Endometrial microvascular endothelial cells (primary cell): ENCODE results near the gene SFXN2. TPM values are rescaled to one million over a fixed set of nuclear protein-coding genes. Genes with fewer than 3 reads are reported as not detected.

Source experiments
- in situ Hi-C: cut with HindIII; loops from 2 replicates; pipeline ENCODE4 v1.10.0; 2017; ENCODE audit warnings: low sequenced_read_pairs, low pct_unique_long_range_greater_than_20kb; ENCODE audit errors: inconsistent ontology term
- total RNA-seq: library from RNA; depleted of rRNA; stranded (reverse); fragments of >200 nt; gene quantifications from one replicate; pipeline ENCODE4 v1.2.3, GENCODE V29; 2015; ENCODE audit errors: inconsistent ontology term

SFXN2 gene
- 10.5 TPM for total RNA-seq

GRCh38 chr10:102714621-102715455 is at the start of gene SFXN2:
SFXN2 (plus strand) TSS chr10:102714636; CDS start chr10:102726637, 12,001 bp downstream.
- in situ Hi-C loops, result no loop called here

DNA sequence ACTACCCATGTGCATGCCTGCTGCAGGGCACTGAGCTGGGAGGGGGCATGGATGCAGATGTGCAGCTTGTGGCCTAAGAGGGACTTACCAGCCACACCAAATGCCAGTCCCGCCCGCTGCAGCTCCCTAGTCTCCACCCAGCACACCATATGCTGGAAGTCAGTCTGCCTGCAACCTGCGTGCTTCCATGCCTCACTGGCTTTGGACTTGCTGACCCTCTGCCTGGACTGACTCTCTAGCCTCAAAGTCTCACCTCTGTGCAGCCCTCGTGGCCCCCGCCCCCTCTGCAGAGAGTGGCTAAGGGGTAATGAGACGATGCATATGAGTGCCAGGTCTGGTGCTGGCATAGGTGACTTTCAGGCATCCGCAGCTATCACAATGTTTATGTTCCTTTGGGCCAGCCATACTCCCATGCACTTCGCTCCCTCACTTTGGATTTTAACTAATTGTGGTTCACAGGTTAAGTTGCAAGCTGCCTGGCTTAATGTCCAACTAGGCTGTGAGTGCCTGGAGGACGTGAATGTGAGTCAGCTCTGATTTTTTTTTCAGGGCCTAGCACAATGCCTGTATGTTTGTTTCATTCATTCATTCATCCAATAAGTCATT is 48.4 kb upstream of the SFXN2 start:
- in situ Hi-C loops, result loop anchor here (10.0 kb wide), 1 partner anchor 161 kb away; the partner anchor contains the start of genes ACTR1A and SUFU

DNA sequence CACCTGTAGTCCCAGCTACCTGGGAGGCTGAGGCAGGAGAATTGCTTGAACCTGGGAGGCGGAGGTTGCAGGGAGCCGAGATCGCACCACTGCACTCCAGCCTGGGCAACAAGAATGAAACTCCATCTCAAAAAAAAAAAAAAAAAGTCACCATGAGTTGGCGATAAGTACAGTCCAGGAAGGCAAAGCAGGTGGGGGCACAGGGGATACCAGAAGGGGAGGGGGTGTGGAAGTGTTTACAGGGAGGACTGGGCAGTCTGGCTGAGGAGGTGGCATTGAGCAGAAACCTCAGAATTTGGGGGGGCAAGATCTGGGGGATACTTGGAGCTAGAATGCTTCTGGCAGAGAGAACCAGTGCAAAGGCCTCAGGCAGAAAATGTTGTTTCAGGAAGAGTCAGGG is 47.0 kb upstream of the SFXN2 start:
- in situ Hi-C loops, result loop anchor here (10.0 kb wide), 1 partner anchor 163 kb away; the partner anchor contains the start of genes ACTR1A and SUFU

GRCh38 chr10:102668326-102669107 is 45.9 kb upstream of the SFXN2 start:
- in situ Hi-C loops, result loop anchor here (10.0 kb wide), 1 partner anchor 164 kb away; the partner anchor contains the start of genes ACTR1A and SUFU

DNA sequence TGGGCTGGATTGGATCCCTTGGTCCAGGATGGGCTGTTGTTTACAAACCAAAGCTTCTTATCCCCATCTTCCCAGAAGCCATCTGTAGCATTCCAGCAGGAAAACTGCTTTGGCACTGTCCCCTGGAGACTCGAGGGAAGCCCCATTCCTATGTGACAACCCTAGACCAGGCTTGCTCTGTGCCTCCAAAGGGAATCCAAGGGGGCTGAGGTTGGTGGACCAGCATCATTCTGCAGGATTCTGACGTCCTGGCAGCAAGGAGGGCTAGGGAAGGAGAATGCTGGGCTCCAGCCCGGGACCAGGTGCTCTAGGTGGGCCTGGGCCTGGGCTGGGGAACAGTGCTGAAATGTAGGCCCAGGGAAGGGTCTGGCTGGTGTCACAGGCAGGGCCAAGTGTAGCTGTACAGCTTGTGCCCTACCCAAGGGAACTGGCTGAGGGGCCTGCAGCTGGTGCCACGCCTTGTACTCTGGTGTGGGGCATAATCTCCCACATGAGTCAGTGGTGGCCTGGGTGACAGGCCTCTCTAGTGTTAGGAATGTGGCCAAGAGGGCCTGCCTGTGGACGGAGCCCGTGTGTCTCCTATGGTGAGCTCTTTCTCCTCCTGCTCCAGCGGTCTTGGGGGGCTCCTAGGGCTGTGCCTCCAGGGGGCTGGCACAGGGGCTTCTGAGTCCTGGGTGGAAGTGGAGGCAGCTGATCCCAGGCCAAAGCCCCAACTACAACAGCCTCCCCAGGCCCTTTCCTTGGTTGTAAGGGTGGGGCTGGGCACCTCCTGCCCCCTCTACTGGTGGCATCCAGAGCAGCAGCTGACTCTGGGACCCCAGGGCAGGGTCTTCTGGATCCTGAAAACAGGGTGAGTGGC is 45.0 kb upstream of the SFXN2 start:
- in situ Hi-C loops, result loop anchor here (10.0 kb wide), 1 partner anchor 165 kb away; the partner anchor contains the start of genes ACTR1A and SUFU

GRCh38 chr10:102670065-102670670 is 44.3 kb upstream of the SFXN2 start:
- in situ Hi-C loops, result no loop called here

- in situ Hi-C loops, result no loop called here
Observed at GRCh38 chr10:102670871-102671434, 43.5 kb upstream of the SFXN2 start.

DNA sequence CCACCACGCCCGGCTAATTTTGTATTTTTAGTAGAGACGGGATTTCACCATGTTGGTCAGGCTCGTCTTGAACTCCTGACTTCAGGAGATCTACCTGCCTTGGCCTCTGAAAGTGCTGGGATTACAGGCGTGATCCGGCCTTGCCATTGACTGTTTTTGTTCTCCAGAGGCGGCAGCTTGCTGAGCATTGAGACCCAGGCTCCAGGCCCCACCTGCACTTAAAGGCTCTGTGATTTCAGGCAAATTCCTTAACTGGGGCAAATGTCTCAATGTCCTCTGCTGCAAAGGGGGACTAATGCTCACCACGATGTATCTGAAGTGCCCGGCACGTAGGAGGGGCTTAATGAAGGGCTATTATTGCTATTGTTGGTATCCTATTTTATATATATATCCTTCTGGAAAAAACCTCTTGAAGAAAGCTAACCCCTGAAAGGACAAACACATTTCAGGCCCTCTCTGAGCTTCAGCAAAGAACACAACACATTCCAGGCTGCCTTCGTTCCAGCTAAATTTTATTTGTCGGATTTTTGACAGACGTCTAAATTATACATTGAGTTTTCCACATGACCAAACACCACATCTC is 41.1 kb upstream of the SFXN2 start:
- in situ Hi-C loops, result no loop called here

- in situ Hi-C loops, result no loop called here
Observed at GRCh38 chr10:102673819-102674511, 40.5 kb upstream of the SFXN2 start.

- in situ Hi-C loops, result no loop called here
Observed at GRCh38 chr10:102674566-102674965, 39.9 kb upstream of the SFXN2 start.

DNA sequence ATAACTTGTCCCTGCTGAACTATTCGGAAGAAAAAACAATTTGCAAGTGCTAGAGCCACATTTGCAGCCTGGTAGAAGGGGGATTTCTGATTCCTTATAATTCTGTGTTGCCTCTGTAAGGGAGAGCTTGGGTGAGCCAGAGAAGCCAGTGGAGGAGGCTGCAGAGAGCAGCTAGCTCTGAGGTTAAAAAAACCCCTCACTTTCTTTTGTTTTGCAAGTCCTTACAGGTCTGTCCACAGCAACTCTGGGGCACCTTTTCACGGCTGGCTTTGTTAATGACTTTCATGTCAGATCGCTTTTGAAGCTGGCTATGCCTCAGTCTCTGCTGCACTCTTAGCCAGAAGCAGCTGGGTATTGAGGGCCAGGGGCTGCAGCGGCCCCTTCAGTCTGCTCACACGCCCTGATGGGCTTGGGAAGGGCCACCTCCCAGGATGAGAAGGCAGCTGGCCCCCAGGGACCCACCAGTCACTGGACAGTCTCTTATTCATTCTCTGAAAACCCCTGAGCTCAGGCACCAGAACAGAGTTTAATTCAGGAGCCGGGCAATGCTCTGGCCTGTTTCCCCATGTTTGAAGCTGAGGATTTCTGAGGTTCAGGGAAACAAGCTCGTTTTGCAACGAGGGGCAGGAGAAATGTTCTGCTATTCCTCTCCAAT is 39.3 kb upstream of the SFXN2 start:
- in situ Hi-C loops, result no loop called here

- in situ Hi-C loops, result no loop called here
Observed at GRCh38 chr10:102675666-102676533, 38.5 kb upstream of the SFXN2 start.

DNA sequence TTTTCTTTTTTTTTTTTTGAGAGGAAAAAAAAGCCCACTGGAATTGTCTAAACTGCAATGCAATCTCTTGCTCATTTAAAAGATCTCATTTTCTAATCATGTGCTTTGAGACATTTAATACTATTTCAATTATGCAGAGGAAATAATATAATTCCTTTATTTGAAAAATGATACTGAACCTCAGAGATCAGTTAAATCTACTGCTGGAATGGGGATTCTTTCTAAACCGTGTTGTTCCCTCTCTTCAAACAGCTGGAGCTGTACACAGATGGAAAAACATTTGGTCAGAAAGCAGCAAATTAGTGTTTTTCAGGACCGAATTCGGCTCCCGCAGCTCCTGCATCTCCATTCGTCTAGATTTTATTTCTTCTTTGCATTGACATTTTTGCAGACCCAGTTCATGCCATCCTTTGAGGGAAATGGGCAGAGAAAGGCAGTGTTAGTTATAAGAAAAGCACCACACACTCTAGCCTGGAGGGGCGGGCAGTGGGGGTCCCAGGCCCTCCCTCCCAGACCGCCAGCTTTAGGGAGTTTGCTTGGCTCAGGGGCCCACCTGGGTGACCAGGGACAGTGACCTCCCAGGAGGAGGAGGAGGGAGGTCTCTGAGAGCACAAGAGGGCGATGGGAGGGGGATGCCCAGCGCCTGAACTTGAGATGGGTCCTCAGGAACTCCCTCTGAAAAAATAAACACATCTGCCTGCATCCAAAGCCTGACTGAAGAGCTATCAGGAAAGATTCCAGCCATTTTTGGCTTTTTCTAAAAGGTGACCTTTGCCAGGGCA is 37.7 kb upstream of the SFXN2 start:
- in situ Hi-C loops, result no loop called here

DNA sequence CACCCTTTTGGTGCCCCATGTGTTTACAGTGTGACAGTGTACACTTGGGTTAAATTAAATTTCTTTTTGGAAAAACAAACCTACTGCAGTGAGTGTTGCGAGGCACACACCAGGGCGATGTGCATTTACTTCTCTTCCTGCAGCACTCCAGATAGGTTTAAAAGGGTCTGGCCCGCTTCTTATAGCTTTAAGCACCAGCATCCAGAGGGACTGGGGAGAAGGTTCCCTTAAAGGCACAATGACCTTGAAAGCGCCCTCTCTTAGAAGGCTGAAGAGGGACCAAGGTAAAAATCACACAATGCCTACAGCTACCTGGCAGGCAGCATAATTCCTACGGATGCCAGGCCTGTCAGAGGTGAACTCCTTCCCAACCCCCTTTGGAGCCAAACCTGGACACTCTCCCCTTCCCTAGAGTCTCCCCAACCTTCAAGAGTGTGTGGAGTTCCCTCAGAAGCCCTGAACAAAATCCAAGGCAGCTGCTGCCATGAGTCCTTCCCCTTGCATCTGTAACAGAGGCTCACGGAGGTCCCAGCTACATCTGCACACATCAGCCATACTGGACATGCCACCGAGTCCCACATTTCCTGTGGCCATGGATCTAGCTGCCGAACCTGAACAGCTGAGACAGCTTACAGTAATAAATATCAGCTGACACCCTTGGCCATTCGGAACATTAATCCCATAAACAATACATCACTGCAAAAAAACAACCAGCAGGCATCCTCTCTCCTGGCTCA is 36.9 kb upstream of the SFXN2 start:
- in situ Hi-C loops, result no loop called here
